Measurements from ENCODE around the gene CRYM.

The CRYM gene

DNA sequence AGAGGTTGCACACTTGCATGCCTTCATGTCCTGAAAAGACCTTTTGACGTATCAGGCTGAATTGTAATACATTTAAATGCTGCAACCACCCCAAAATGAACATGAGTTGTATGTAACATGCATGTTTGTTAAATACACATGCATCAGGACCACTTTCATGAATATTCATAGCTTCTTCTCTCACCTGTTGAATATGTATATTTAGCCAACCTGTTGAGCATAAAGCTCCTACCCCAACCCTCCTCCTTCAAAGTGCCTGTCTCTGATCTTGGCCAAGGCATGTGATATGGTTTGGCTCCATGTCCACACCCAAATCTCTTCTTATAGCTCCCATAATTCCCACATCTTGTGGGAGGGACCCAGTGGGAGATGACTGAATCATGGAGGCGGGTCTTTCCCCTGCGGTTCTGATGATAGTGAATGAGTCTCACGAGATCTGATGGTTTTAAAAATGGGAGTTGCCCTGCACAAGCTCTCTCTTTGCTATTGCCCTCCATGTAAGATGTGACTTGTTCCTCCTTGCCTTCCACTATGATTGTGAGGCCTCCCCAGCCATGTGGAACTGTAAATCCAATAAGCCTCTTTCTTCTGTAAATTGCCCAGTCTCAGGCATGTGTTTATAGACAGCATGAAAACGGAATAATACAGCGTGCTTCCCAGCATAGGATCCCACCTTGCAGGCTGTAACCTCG, 3.8 kb upstream of the CRYM start:
- in situ Hi-C loops (cut with HindIII; ENCODE audit: low sequenced_read_pairs): no loop called here

DNA sequence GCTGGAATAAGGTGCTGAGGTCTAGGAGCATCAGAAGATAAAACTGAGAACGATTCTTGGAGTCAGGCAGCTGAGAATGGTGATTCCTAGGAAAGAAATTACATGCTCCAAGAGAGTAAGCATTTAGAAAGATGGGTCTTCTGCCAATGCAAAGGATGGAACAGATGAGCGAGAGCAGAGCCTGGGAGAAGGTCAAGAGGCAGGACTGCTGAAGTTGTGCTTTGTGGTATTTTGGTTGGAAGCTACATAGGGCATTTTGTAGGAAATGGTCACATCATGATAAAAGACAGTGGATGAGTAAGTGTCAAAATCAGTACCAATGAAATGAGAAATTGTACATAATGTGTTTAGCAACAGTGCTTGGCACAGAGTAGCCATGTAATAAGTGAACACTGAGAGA, 1.4 kb upstream of the CRYM start:
- in situ Hi-C loops (cut with HindIII; ENCODE audit: low sequenced_read_pairs): loop anchor here (10.0 kb wide), 1 partner anchor 85 kb away; no protein-coding TSS in a partner anchor

DNA sequence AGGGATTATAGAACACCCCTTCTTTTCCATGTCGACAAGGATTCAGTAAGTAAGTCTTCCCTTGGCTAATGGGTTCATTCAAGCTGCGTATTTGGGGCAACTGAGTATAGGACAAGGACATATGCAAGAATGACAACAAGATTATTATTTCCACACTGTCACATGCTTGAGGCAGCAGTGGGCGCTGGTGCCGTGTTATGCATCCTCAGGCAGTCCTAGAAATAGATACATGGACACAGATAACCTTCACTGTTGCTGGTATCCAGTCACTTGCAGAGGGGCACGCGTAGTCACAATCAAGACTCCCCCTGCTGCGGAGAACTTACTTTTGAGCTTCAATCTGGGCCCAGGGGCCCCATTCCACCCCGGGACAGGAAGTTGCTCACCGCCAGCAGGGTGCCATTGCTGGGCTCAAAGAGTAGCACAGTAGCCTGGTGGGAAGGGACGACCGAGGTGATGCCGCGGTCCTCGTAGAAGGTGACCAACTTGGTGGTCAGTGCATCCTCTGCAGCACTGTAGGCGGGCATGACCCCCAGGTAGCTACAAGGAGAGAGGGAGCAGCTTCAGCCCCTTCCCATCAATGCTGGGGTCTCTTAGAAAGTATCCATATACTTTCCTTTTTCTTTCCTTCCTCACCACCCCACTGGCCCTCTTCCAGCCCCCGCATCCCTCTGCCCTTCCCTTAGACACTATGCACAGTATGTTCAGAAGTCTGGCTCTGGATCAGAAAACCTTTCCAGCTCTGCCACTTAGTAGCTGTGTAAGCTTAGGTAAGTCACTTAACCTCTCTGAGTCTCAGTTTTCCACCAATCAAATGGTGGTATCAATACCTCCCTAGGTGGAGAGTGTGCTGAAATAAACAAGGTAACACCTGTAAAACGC, 804 bp downstream of the CRYM start:
- in situ Hi-C loops (cut with HindIII; ENCODE audit: low sequenced_read_pairs): loop anchor here (10.0 kb wide), 1 partner anchor 82 kb away; no protein-coding TSS in a partner anchor

GRCh38 chr16:21276090-21276489, 2.0 kb downstream of the CRYM start:
- in situ Hi-C loops (cut with HindIII; ENCODE audit: low sequenced_read_pairs): loop anchor here (10.0 kb wide), 1 partner anchor 81 kb away; no protein-coding TSS in a partner anchor

DNA sequence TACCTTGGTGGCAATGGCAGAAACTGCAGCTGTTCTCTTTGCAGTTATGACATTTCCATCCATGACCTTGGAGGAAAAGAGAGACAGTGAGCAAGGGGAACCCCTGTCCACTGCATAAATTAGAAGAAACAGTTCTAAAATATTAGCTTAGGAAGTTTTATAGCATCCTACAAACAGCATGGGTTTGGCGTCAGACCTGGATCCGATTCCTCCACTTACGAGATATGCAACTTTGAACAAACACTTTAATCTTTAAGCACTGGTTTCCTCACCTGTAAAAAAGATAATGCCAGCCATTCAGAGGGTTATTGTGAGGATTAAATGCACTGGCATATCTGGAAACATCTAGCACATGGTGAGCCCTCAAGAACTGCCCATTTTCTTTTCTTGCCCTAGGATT, 2.6 kb downstream of the CRYM start:
- in situ Hi-C loops (cut with HindIII; ENCODE audit: low sequenced_read_pairs): loop anchor here (10.0 kb wide), 1 partner anchor 81 kb away; no protein-coding TSS in a partner anchor

DNA sequence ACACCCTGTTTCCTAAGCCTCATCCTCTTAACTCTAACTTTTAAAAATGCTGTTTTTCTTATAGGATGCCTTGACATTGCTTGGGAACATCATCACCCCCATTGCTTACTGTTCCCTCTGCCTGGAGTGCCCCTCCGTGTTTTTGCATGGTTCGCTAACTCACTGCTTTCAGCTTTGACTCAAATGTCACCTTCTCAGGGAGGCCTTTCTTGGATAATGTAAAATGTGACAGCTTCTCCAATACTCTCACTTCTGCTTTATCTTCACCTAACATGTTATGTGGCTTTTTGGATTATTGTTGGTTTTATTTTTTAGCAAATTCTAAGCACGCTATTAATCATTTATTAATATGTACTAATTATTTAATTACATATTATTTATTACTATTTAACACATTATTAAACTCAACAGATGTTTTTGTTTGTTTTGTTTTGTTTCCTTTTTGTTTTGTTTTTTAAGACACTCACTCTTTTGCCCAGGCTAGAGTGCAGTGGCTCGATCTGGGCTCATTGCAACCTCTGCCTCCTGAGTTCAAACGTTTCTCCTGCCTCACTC, 3.8 kb downstream of the CRYM start:
- in situ Hi-C loops (cut with HindIII; ENCODE audit: low sequenced_read_pairs): loop anchor here (10.0 to 25.0 kb wide), 2 partner anchors 79 to 1388 kb away; no protein-coding TSS in a partner anchor

- in situ Hi-C loops (cut with HindIII; ENCODE audit: low sequenced_read_pairs): loop anchor here (10.0 to 25.0 kb wide), 2 partner anchors 78 to 1390 kb away; no protein-coding TSS in a partner anchor
Observed at GRCh38 chr16:21272763-21273162, 5.3 kb downstream of the CRYM start.

GRCh38 chr16:21272253-21272652, 5.8 kb downstream of the CRYM start:
- in situ Hi-C loops (cut with HindIII; ENCODE audit: low sequenced_read_pairs): loop anchor here (10.0 to 25.0 kb wide), 2 partner anchors 77 to 1390 kb away; no protein-coding TSS in a partner anchor

- in situ Hi-C loops (cut with HindIII; ENCODE audit: low sequenced_read_pairs): loop anchor here (25.0 kb wide), 1 partner anchor 1394 kb away; no protein-coding TSS in a partner anchor
Observed at GRCh38 chr16:21268236-21268635, 9.9 kb downstream of the CRYM start.

DNA sequence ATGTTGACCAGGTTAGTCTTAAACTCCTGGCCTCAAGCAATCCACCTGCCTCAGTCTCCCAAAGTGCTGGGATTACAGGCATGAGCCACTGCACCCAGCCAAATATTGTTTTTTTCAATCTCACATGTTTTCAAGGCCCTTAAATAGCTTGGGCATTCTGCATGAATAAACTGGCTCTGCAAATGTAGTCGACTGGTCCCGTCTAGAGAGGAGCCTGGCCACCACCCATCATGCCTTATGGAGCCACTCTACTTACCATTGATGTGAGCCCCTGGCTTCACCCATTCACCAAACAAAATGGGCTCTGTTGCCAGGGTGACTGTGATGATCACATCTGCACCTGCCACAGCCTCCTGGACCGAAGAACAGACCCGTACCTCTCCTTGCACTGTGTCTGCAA, 10.8 kb downstream of the CRYM start:
- in situ Hi-C loops (cut with HindIII; ENCODE audit: low sequenced_read_pairs): loop anchor here (25.0 kb wide), 1 partner anchor 1395 kb away; no protein-coding TSS in a partner anchor

- in situ Hi-C loops (cut with HindIII; ENCODE audit: low sequenced_read_pairs): loop anchor here (25.0 kb wide), 1 partner anchor 1397 kb away; no protein-coding TSS in a partner anchor
Observed at GRCh38 chr16:21265104-21265837, 12.8 kb downstream of the CRYM start.

GRCh38 chr16:21264571-21265036, 13.5 kb downstream of the CRYM start:
- in situ Hi-C loops (cut with HindIII; ENCODE audit: low sequenced_read_pairs): loop anchor here (25.0 kb wide), 1 partner anchor 1398 kb away; no protein-coding TSS in a partner anchor

- in situ Hi-C loops (cut with HindIII; ENCODE audit: low sequenced_read_pairs): loop anchor here (25.0 kb wide), 1 partner anchor 1398 kb away; no protein-coding TSS in a partner anchor
Observed at GRCh38 chr16:21263640-21264570, 14.2 kb downstream of the CRYM start.

DNA sequence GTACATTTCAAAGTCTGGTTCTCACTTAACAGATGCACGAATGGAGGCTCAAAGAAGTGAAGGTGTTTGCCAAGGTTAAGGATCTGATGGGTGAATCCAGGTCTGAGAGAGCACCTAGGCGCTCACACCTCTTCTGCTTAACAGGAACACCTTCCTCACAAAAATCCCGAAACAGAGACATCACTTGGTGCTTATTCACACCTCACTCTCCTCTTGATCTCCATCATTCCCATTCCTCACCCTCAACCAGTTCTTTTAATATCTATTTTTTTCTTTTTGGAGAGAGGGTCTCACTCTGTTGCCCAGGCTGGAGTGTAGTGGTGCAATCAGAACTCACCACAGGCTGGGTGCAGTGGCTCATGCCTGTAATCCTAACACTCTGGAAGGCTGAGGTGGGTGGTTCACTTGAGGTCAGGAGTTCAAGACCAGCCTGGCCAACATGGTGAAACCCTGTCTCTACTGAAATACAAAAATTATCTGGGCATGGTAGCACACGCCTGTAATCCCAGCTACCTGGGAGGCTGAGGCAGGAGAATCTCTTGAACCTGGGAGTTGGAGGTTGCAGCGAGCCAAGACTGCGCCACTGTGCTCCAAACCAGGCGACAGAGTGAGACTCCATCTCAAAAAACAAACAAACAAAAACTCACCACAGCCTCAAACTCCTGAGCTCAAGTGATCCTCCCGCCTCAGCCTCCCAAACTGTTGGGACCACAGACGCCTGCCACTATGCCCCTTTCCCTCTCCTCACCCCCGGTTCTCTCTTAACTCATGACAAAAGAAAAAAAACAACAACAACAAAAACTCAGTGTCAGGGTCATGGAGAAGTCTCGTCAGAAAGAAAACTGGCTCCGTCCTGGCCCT, 15.1 kb downstream of the CRYM start:
- in situ Hi-C loops (cut with HindIII; ENCODE audit: low sequenced_read_pairs): loop anchor here (25.0 kb wide), 1 partner anchor 1399 kb away; no protein-coding TSS in a partner anchor

DNA sequence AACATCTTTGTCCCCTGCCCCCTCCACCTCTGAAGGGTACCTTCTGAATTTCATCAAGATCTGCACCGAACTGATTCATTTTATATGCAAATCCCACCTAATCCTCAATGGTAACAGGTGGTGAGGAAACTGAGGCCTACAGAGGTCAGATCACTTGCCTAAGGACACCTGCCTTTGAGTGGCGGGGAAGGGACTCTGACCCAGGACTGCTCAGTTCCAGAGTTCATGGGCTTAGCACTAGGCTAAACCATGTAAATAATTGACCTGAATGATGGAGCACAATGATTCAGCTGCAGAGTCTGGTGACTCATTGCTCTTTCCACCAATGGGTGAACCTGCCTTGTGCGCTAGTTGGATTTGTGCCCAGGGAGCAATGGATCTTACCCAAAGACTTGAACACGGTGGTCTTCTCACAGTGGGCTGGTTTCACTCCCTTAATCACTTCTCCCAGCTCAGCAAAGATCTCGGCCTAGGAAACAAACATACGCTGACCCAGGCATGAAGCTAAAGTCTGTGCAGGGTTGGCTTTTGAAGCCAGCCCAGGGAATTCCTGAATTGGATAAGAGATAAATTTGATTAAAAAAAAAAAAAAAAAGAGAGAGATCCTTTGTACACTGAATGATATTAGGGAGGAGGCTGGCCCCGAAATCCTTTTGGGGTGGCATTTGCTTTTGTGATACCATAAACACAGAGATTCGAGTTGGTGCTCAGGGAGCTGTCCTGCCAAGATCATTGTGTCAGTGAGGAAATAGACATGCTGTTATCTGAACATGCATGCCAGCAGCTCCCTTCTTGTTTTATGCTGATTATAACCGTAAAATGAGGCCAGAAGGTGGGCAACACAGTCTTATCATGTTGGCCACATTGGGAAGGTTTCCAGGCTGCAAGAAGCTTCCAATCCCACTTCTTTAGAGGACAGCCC, 17.0 kb downstream of the CRYM start:
- in situ Hi-C loops (cut with HindIII; ENCODE audit: low sequenced_read_pairs): loop anchor here (25.0 kb wide), 1 partner anchor 1401 kb away; no protein-coding TSS in a partner anchor

GRCh38 chr16:21257284-21257683, 20.8 kb downstream of the CRYM start:
- in situ Hi-C loops (cut with HindIII; ENCODE audit: low sequenced_read_pairs): loop anchor here (25.0 kb wide), 1 partner anchor 1405 kb away; no protein-coding TSS in a partner anchor

DNA sequence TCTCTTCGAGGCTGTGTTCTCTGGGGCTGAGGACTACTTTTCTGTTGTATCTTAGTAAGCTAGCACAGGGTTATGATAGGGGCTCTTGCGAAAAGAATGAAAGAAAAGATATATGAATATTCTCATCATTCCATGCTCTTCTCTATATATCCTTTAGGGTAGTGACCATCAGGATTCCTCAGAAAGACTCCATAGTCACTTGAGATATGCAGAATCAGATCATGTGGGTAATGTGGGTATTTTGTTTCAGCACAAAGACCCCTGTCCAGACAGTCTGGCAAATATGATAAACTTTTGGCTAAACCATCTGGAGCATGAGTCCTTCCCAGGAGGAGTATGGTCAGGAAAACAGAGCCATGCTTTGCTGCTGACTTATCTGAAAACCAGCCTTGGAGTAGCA, 21.5 kb downstream of the CRYM start:
- in situ Hi-C loops (cut with HindIII; ENCODE audit: low sequenced_read_pairs): loop anchor here (25.0 kb wide), 1 partner anchor 1406 kb away; no protein-coding TSS in a partner anchor

All from endothelial cell of hepatic sinusoid (primary cell).